Immature natural killer cell (primary cell): ENCODE results near the gene ZNHIT6. TPM values are rescaled to one million over a fixed set of nuclear protein-coding genes. Genes with fewer than 3 reads are reported as not detected.
A peak's percentile ranks its signal among the peaks of the same experiment; 100 is the strongest.
"Not testable (repeated sequence)": the region's sequence is repeated elsewhere in the genome, so short reads cannot be mapped to it uniquely, and the experiment has no call there.

Experiments
- DNase-seq, 3 donors: peaks; one replicate each; pipeline ENCODE4 v3.0.0; 2022; ENCODE audit warnings: mixed read lengths in 1 of 3
- H3K27ac Mint-ChIP-seq, 6 donors: one replicate each; pipeline ENCODE4 v1.8.0; 2020; ENCODE audit warnings: mixed read lengths in 6 of 6, mild to moderate bottlenecking in 5 of 6, inconsistent platforms in 4 of 6, moderate library complexity in 3 of 6
- H3K27me3 Mint-ChIP-seq, 3 donors: one replicate each; pipeline ENCODE4 v1.8.0; 2020 to 2021; ENCODE audit warnings: low read depth in 3 of 3, mild to moderate bottlenecking in 3 of 3, mixed read lengths in 3 of 3, moderate library complexity in 3 of 3, inconsistent platforms in 1 of 3
- H3K36me3 Mint-ChIP-seq, 3 donors: one replicate each; pipeline ENCODE4 v1.8.0; 2020; ENCODE audit warnings: mixed read lengths in 3 of 3, inconsistent platforms in 2 of 3, mild to moderate bottlenecking in 2 of 3
- H3K4me1 Mint-ChIP-seq, 2 donors: one replicate each; pipeline ENCODE4 v1.8.0; 2020; ENCODE audit warnings: inconsistent platforms in 2 of 2, mild to moderate bottlenecking in 2 of 2, mixed read lengths in 2 of 2, moderate library complexity in 1 of 2
- H3K4me3 Mint-ChIP-seq, 5 donors: one replicate each; pipeline ENCODE4 v1.8.0; 2020; ENCODE audit warnings: mild to moderate bottlenecking in 5 of 5, mixed read lengths in 5 of 5, inconsistent platforms in 3 of 5, moderate library complexity in 3 of 5
- H3K9me3 Mint-ChIP-seq, 6 donors: one replicate each; pipeline ENCODE4 v1.8.0; 2020; ENCODE audit warnings: mild to moderate bottlenecking in 6 of 6, mixed read lengths in 6 of 6, inconsistent platforms in 4 of 6, moderate library complexity in 3 of 6
- polyA plus RNA-seq, 3 donors: library from polyadenylated mRNA; unstranded; fragments of 300-500 nt; fragmentation: Illumina TruSeq; gene quantifications; one replicate each; pipeline ENCODE4 v1.2.3, GENCODE V29; 2021

The ZNHIT6 gene
- polyA plus RNA-seq, 3 donors from 2014 or later: 6.0 to 17.4 (median 6.3) TPM

DNA sequence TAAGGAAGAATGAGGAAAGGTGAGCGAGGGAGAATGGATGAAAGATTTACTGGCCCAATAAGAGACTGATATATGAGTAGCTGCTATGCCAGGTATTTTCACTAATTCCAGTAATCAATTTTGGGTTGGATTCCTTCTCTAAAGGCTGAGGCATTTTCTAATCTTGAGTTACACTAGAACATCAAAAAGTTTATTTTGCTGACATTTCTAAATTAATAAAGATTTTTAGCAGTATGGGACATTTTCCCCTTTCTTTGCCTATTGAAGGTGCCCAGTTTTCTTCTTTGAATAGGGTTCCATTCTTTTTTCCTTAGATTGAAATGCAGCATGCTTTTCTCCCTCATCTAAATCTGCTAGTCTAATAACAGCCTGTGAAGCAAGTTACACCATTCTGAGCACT, 52.9 kb downstream of the ZNHIT6 start:
- Mint-ChIP-seq H3K4me1 (peaks cover 0 to 2% of the 10 kb centered on the region in 2 donors), H3K27me3 (peaks cover 0 to 1% (median 1%) of the 10 kb centered on the region in 3 donors), H3K4me3 (no peak overlapping the region), H3K36me3 (peaks cover 24 to 31% (median 31%) of the 10 kb centered on the region in 3 donors), H3K27ac (peak overlapping the region in 1 of 6 donors; percentile 62), H3K9me3 (no peaks in the 10 kb centered on the region)
- no peak for DNase-seq

DNA sequence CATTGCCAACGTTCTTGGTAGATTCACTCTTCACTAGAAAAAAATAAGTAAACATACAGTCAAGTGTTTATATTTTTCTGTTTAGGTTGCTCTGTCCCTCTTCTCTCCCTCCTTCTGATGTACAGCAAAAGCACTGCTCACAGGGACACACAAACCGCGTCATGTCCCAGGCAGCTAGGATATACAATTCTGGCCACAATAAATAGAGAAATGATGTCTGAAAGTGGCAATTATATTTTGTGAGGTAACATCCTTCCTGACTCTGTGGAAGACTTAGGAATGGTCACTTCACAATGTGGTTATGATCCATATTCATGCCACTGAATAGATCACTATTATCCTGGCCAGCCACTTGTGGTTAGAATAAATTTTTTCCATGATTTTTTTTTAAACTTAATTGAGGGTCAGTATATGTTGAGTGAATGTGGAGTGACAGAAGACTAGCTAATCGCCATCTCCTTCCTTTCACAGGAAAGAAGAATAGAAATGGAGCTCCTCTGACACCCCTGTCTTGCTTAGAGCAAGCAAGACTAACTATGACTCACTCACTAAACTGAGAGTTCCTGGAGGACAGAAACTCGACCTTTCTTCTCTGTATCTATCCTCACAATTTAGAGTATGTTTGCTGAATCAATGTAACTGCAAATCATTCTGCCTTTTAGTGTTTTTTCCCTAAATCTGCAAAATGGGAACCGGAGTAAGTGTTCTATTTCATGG, 54.0 kb downstream of the ZNHIT6 start:
- Mint-ChIP-seq H3K27me3 (peaks cover 0 to 1% (median 1%) of the 10 kb centered on the region in 3 donors), H3K4me3 (no peak overlapping the region), H3K4me1 (peaks cover 0 to 2% of the 10 kb centered on the region in 2 donors), H3K27ac (no peak overlapping the region), H3K9me3 (no peaks in the 10 kb centered on the region), H3K36me3 (peaks cover 26 to 37% (median 32%) of the 10 kb centered on the region in 3 donors)
- no peak for DNase-seq

DNA sequence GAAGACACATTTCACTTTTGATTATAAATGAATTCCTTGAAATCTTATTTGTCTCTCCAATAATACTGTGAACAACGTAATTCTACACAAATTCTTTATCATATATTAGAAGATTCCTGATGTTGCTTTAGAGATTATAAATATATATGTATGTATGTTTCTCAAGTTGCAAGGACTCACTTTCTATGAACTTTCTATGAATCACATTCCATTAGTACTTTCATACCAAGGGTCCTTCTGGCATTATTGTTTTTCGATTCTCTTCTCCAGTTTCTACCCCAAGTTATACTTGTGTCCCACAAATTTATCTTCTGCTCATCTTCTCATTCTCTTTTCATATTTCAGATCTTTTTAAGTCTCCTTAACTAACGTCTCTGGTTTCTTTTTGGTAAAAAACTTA, 55.9 kb downstream of the ZNHIT6 start:
- no peak overlapping the region for H3K27ac Mint-ChIP-seq
- H3K9me3 Mint-ChIP-seq: peaks cover 0 to 9% (median 3%) of the 10 kb centered on the region in 6 donors
- H3K4me1 Mint-ChIP-seq: peaks cover 0 to 2% of the 10 kb centered on the region in 2 donors
- H3K36me3 Mint-ChIP-seq: peaks cover 34 to 47% (median 42%) of the 10 kb centered on the region in 3 donors
- no peak overlapping the region for H3K4me3 Mint-ChIP-seq
- no peak for DNase-seq
- peaks cover 0 to 3% (median 1%) of the 10 kb centered on the region in 3 donors for H3K27me3 Mint-ChIP-seq

- peaks cover 0 to 2% of the 10 kb centered on the region in 2 donors for H3K4me1 Mint-ChIP-seq
- peaks cover 0 to 3% (median 1%) of the 10 kb centered on the region in 3 donors for H3K27me3 Mint-ChIP-seq
- peaks cover 34 to 49% (median 42%) of the 10 kb centered on the region in 3 donors for H3K36me3 Mint-ChIP-seq
- peaks cover 0 to 9% (median 3%) of the 10 kb centered on the region in 6 donors for H3K9me3 Mint-ChIP-seq
- DNase-seq: no peak
- H3K4me3 Mint-ChIP-seq: no peak overlapping the region
- H3K27ac Mint-ChIP-seq: peak overlapping the region in 1 of 6 donors; percentile 18
Measured at GRCh38 chr1:85650645-85651044, 57.6 kb downstream of the ZNHIT6 start.

DNA sequence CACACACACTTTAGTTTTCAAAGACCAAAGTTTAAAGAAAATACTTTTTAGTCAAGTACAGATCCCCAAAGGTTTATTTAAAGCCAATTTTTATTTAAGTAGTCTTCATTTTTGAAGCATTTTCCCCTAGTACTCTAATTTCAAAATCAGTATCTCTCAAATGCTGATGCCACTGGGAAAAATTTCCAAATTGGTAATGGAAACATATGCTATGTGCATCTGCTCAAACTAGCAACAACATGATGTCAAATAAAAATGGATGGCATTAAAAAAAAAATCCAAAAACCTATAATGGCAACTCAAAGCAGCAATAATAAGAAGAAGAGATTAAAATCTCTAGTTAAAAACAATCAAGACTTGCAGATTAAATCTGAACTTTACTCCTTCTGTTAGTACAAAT, 58.6 kb downstream of the ZNHIT6 start:
- Mint-ChIP-seq H3K36me3 (peaks cover 36 to 51% (median 44%) of the 10 kb centered on the region in 3 donors), H3K27ac (no peak overlapping the region), H3K27me3 (peaks cover 0 to 3% (median 1%) of the 10 kb centered on the region in 3 donors), H3K4me3 (no peak overlapping the region), H3K9me3 (peaks cover 0 to 10% (median 6%) of the 10 kb centered on the region in 6 donors), H3K4me1 (peaks cover 0 to 2% of the 10 kb centered on the region in 2 donors)
- no peak for DNase-seq

- not testable (repeated sequence) for H3K27me3 Mint-ChIP-seq, H3K4me1 Mint-ChIP-seq, H3K27ac Mint-ChIP-seq, DNase-seq, H3K4me3 Mint-ChIP-seq
- Mint-ChIP-seq H3K36me3 (peaks cover 45 to 56% (median 49%) of the 10 kb centered on the region in 3 donors), H3K9me3 (peaks cover 25 to 45% (median 32%) of the 10 kb centered on the region in 6 donors)
Measured at GRCh38 chr1:85641598-85642556, 66.4 kb downstream of the ZNHIT6 start.

- Mint-ChIP-seq H3K9me3 (peaks cover 26 to 45% (median 30%) of the 10 kb centered on the region in 6 donors), H3K36me3 (peaks cover 60 to 74% (median 65%) of the 10 kb centered on the region in 3 donors)
- H3K4me3 Mint-ChIP-seq, H3K27ac Mint-ChIP-seq, H3K4me1 Mint-ChIP-seq, DNase-seq, H3K27me3 Mint-ChIP-seq: not testable (repeated sequence)
Measured at GRCh38 chr1:85639920-85640319, 68.3 kb downstream of the ZNHIT6 start.

DNA sequence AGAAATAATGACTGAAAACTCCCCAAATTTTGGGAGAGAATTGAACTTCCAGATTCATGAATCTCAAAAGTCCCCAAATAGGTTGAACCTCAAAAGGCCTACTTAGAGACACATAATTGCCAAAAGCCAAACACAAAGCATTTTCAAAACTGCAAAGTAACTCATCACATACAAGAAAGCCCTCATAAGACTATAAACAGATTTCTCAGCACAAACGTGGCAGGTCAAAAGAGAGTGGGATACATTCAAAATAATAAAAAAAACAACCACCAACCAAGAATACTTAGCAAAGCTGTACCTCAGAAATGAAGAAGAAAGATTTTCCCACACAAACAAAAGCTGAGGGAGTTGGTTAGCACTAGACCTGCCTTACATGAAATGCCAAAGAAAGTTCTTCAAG, 69.8 kb downstream of the ZNHIT6 start:
- Mint-ChIP-seq H3K27me3 (peaks cover 0 to 1% (median 0%) of the 10 kb centered on the region in 3 donors), H3K4me1 (peaks cover 1 to 7% of the 10 kb centered on the region in 2 donors), H3K27ac (no peak overlapping the region), H3K4me3 (no peak overlapping the region), H3K36me3 (peaks cover 62 to 75% (median 63%) of the 10 kb centered on the region in 3 donors), H3K9me3 (peaks cover 24 to 45% (median 28%) of the 10 kb centered on the region in 6 donors)
- DNase-seq: no peak

GRCh38 chr1:85630493-85630892, 77.7 kb downstream of the ZNHIT6 start:
- no peaks in the 10 kb centered on the region for H3K4me1 Mint-ChIP-seq
- H3K9me3 Mint-ChIP-seq: peaks cover 0 to 2% (median 0%) of the 10 kb centered on the region in 6 donors
- H3K36me3 Mint-ChIP-seq: peaks cover 37 to 56% (median 54%) of the 10 kb centered on the region in 3 donors
- no peak overlapping the region for H3K4me3 Mint-ChIP-seq
- no peak overlapping the region for H3K27ac Mint-ChIP-seq
- H3K27me3 Mint-ChIP-seq: no peaks in the 10 kb centered on the region
- no peak for DNase-seq

- no peak overlapping the region for H3K4me3 Mint-ChIP-seq
- H3K36me3 Mint-ChIP-seq: peaks cover 33 to 56% (median 50%) of the 10 kb centered on the region in 3 donors
Measured at GRCh38 chr1:85629532-85629920, 78.7 kb downstream of the ZNHIT6 start.

DNA sequence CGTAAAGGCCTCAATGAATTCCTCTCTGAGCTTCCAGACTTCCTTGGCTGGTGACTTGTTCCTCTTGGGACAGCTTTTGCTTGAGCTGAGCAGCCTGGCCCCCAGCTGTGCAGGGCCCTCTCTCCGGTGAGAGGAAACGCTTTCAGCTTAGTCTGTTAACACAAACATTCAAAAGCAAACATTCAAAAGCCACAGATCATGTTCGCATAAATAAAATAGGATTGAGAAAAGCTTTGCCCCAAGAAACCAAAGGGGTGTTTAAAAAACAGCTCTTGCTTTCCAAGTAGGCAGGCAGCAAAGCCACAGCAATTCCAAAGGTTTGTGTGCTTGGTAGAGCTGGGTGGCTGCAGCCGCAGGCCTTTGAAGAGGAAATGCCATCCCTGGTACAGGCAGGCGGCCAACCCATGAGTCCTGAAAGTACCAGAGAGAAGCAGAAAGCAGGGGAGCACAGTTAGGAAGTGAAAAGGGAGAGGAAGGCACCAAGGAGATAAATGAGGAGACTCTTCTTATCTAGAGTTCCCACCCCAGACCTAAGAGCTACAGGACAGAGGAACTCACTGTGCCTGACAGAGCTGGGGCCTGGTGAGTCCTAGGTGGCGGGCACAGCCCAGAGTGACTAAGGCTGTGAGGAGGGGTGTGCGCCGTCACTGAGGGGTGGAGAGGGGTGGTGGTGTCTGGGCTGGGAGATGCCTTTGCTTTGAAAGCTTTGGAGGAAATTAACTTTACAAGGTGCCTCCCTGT, 79.3 kb downstream of the ZNHIT6 start:
- H3K27me3 Mint-ChIP-seq: peaks cover 0 to 2% (median 0%) of the 10 kb centered on the region in 3 donors
- H3K4me3 Mint-ChIP-seq: no peak overlapping the region
- peaks cover 37 to 60% (median 54%) of the 10 kb centered on the region in 3 donors for H3K36me3 Mint-ChIP-seq
- H3K4me1 Mint-ChIP-seq: no peaks in the 10 kb centered on the region
- no peak overlapping the region for H3K27ac Mint-ChIP-seq
- H3K9me3 Mint-ChIP-seq: peaks cover 0 to 2% (median 0%) of the 10 kb centered on the region in 6 donors
- no peak for DNase-seq

More at GRCh38 chr1:85629532-85629920, 78.7 kb downstream of the ZNHIT6 start:
- no peak for DNase-seq
- peaks cover 0 to 2% (median 0%) of the 10 kb centered on the region in 3 donors for H3K27me3 Mint-ChIP-seq
- no peaks in the 10 kb centered on the region for H3K4me1 Mint-ChIP-seq
- no peak overlapping the region for H3K27ac Mint-ChIP-seq
- H3K9me3 Mint-ChIP-seq: peaks cover 0 to 2% (median 0%) of the 10 kb centered on the region in 6 donors

- Mint-ChIP-seq H3K4me3 (no peak overlapping the region), H3K36me3 (peaks cover 54 to 73% (median 70%) of the 10 kb centered on the region in 3 donors), H3K4me1 (no peaks in the 10 kb centered on the region), H3K9me3 (peaks cover 5 to 17% (median 9%) of the 10 kb centered on the region in 6 donors), H3K27me3 (peaks cover 2 to 4% (median 3%) of the 10 kb centered on the region in 3 donors), H3K27ac (no peak overlapping the region)
- DNase-seq: no peak
Measured at GRCh38 chr1:85626818-85627217, 81.4 kb downstream of the ZNHIT6 start.

GRCh38 chr1:85624361-85624760, 83.9 kb downstream of the ZNHIT6 start:
- H3K27ac Mint-ChIP-seq: no peak overlapping the region
- H3K4me1 Mint-ChIP-seq: no peaks in the 10 kb centered on the region
- no peak overlapping the region for H3K4me3 Mint-ChIP-seq
- peaks cover 3 to 6% (median 3%) of the 10 kb centered on the region in 3 donors for H3K27me3 Mint-ChIP-seq
- peaks cover 62 to 80% (median 73%) of the 10 kb centered on the region in 3 donors for H3K36me3 Mint-ChIP-seq
- peaks cover 13 to 32% (median 21%) of the 10 kb centered on the region in 6 donors for H3K9me3 Mint-ChIP-seq
- no peak for DNase-seq
